H9 (cell line): ENCODE data around the gene SIGLEC11. TPM values are rescaled to one million over a fixed set of nuclear protein-coding genes. Genes with fewer than 3 reads are reported as not detected.
A peak's percentile ranks its signal among the peaks of the same experiment; 100 is the strongest.

Experiments used
- DNase-seq: peaks from one replicate; pipeline ENCODE4 v3.0.0-alpha.2; 2017
- H2AFZ ChIP-seq: one replicate; pipeline ENCODE4 v1.6.1; 2013; ENCODE audit warnings: mild to moderate bottlenecking, low read length, control low read depth, moderate library complexity
- H2AK5ac ChIP-seq: 2 replicates; pipeline ENCODE4 v1.6.1; 2013; ENCODE audit warnings: low read length, control low read depth, mixed read lengths; ENCODE audit not compliant: insufficient read length
- H2BK120ac ChIP-seq: one replicate; pipeline ENCODE4 v1.6.1; 2013; ENCODE audit warnings: low read depth, mild to moderate bottlenecking, low read length, control low read depth, inconsistent platforms; ENCODE audit not compliant: poor library complexity, severe bottlenecking
- H2BK12ac ChIP-seq: 2 replicates; pipeline ENCODE4 v1.6.1; 2013; ENCODE audit warnings: low read length, control low read depth, mixed read lengths, low read depth; ENCODE audit not compliant: insufficient read length
- H2BK15ac ChIP-seq: 2 replicates; pipeline ENCODE4 v1.6.1; 2013; ENCODE audit warnings: low read depth, low read length, control low read depth
- H2BK20ac ChIP-seq: one replicate; pipeline ENCODE4 v1.6.1; 2013; ENCODE audit warnings: low read depth, mild to moderate bottlenecking, low read length, control low read depth, inconsistent platforms; ENCODE audit not compliant: poor library complexity, severe bottlenecking
- H2BK5ac ChIP-seq: 2 replicates; pipeline ENCODE4 v1.6.1; 2013; ENCODE audit warnings: low read length, control low read depth, mixed read lengths; ENCODE audit not compliant: insufficient read length
- H3K14ac ChIP-seq: 2 replicates; pipeline ENCODE4 v1.6.1; 2013; ENCODE audit warnings: low read length, control low read depth; ENCODE audit not compliant: insufficient read depth
- H3K18ac ChIP-seq: 2 replicates; pipeline ENCODE4 v1.6.1; 2013; ENCODE audit warnings: low read depth, mild to moderate bottlenecking, mixed read lengths, low read length, control low read depth; ENCODE audit not compliant: insufficient read length
- H3K23ac ChIP-seq: 2 replicates; pipeline ENCODE4 v1.6.1; 2013; ENCODE audit warnings: low read length, control low read depth, mixed read lengths, low read depth; ENCODE audit not compliant: insufficient read length
- H3K23me2 ChIP-seq: 2 replicates; pipeline ENCODE4 v1.6.1; 2013; ENCODE audit warnings: low read depth, mild to moderate bottlenecking, mixed read lengths, low read length, control low read depth; ENCODE audit not compliant: insufficient read length, poor library complexity, severe bottlenecking
- H3K27ac ChIP-seq: 2 replicates; pipeline ENCODE4 v1.5.1; 2013; ENCODE audit warnings: low read length, control low read depth, mixed read lengths, low read depth; ENCODE audit not compliant: insufficient read length
- H3K27me3 ChIP-seq: 2 replicates; pipeline ENCODE4 v1.6.1; 2013; ENCODE audit warnings: low read length, control low read depth, inconsistent platforms; ENCODE audit not compliant: insufficient read depth
- H3K4ac ChIP-seq: 2 replicates; pipeline ENCODE4 v1.6.1; 2013; ENCODE audit warnings: low read depth, mild to moderate bottlenecking, control low read depth, inconsistent platforms, low read length, moderate library complexity
- H3K4me1 ChIP-seq: 2 replicates; pipeline ENCODE4 v1.6.1; 2013; ENCODE audit warnings: low read length, control low read depth, inconsistent platforms; ENCODE audit not compliant: insufficient read depth
- H3K4me2 ChIP-seq: 2 replicates; pipeline ENCODE4 v1.6.1; 2013; ENCODE audit warnings: low read length, control low read depth, mixed read lengths; ENCODE audit not compliant: insufficient read length, insufficient read depth
- H3K56ac ChIP-seq: 2 replicates; pipeline ENCODE4 v1.6.1; 2013; ENCODE audit warnings: low read depth, mild to moderate bottlenecking, mixed read lengths, low read length, control low read depth; ENCODE audit not compliant: insufficient read length
- H3K79me1 ChIP-seq: 2 replicates; pipeline ENCODE4 v1.6.1; 2013; ENCODE audit warnings: low read depth, mild to moderate bottlenecking, moderate library complexity, low read length, control low read depth, inconsistent platforms; ENCODE audit not compliant: insufficient read depth, poor library complexity, severe bottlenecking
- H3K79me2 ChIP-seq: 2 replicates; pipeline ENCODE4 v1.6.1; 2013; ENCODE audit warnings: low read length, control low read depth, inconsistent platforms; ENCODE audit not compliant: insufficient read depth
- H3K9ac ChIP-seq: 2 replicates; pipeline ENCODE4 v1.6.1; 2013; ENCODE audit warnings: low read length, control low read depth, mixed read lengths; ENCODE audit not compliant: insufficient read length; ENCODE audit errors: extremely low read depth
- H3K9me3 ChIP-seq: one replicate; pipeline ENCODE4 v1.6.1; 2013; ENCODE audit warnings: low read depth, low read length, inconsistent platforms; ENCODE audit not compliant: control insufficient read depth
- H3T11ph ChIP-seq: one replicate; pipeline ENCODE4 v1.6.1; 2013; ENCODE audit warnings: mild to moderate bottlenecking, low read length, control low read depth, inconsistent platforms
- H4K20me1 ChIP-seq: one replicate; pipeline ENCODE4 v1.6.1; 2013; ENCODE audit not compliant: control insufficient read depth, insufficient read length, insufficient read depth
- H4K5ac ChIP-seq: 2 replicates; pipeline ENCODE4 v1.6.1; 2013; ENCODE audit warnings: low read depth, mild to moderate bottlenecking, mixed read lengths, low read length, control low read depth; ENCODE audit not compliant: insufficient read length
- H4K8ac ChIP-seq: replicated peaks from 2 replicates; pipeline ENCODE4 v1.6.1; 2013; ENCODE audit warnings: low read length, control low read depth, mixed read lengths, low read depth; ENCODE audit not compliant: insufficient read length
- H4K91ac ChIP-seq: 2 replicates; pipeline ENCODE4 v1.6.1; 2013; ENCODE audit warnings: low read depth, mild to moderate bottlenecking, moderate library complexity, mixed read lengths, low read length, control low read depth; ENCODE audit not compliant: insufficient read length
- H3K27ac Mint-ChIP-seq, 3 experiments: 2 replicates in 2 of 3; 3 replicates in 1 of 3; pipeline ENCODE4 v1.8.0; 2020 to 2021; ENCODE audit warnings: mixed read lengths in 3 of 3, mild to moderate bottlenecking in 1 of 3, moderate library complexity in 1 of 3
- H3K27me3 Mint-ChIP-seq: 2 replicates; pipeline ENCODE4 v1.8.0; 2021; ENCODE audit warnings: low read depth, mild to moderate bottlenecking, moderate library complexity, mixed read lengths
- H3K36me3 Mint-ChIP-seq, 3 experiments: 2 replicates in 2 of 3; 3 replicates in 1 of 3; pipeline ENCODE4 v1.8.0; 2020 to 2021; ENCODE audit warnings: low read depth in 3 of 3, mixed read lengths in 3 of 3; ENCODE audit not compliant: insufficient read depth in 1 of 3
- H3K4me1 Mint-ChIP-seq, 2 experiments: 2 replicates each; pipeline ENCODE4 v1.8.0; 2020; ENCODE audit warnings: mixed read lengths in 2 of 2
- H3K4me3 Mint-ChIP-seq, 2 experiments: 2 replicates in 1 of 2; 3 replicates in 1 of 2; pipeline ENCODE4 v1.8.0; 2020 to 2021; ENCODE audit warnings: mild to moderate bottlenecking in 2 of 2, mixed read lengths in 2 of 2, moderate library complexity in 1 of 2
- H3K9me3 Mint-ChIP-seq, 2 experiments: 2 replicates in 1 of 2; 3 replicates in 1 of 2; pipeline ENCODE4 v1.8.0; 2020; ENCODE audit warnings: mild to moderate bottlenecking in 2 of 2, mixed read lengths in 2 of 2, moderate library complexity in 1 of 2
- CTCF ChIP-seq: fragments of 200-600 bp; sonication (generic); conservative IDR thresholded peaks from 3 replicates; pipeline ENCODE4 v1.8.0; 2021; ENCODE audit warnings: antibody characterized with exemption, mild to moderate bottlenecking
- WGBS: extraction: QIAGEN DNeasy Blood & Tissue Kit; methylation state at CpG from one replicate; pipeline ENCODE4 v1.1.7; 2013; ENCODE audit warnings: missing lambda C conversion rate, low lambda C conversion rate, mixed read lengths; ENCODE audit not compliant: insufficient read length; ENCODE audit errors: extremely low coverage; 5-methylcytosine and 5-hydroxymethylcytosine counted together
- total RNA-seq: library from RNA; stranded (reverse); gene quantifications from 2 replicates; pipeline ENCODE4 v1.2.1, GENCODE V29; 2021

The SIGLEC11 gene
- total RNA-seq, 1 experiment from 2014 or later: not detected

GRCh38 chr19:49939721-49940481 lies 21.1 kb downstream of the SIGLEC11 start:
- no peak overlapping the region for H2BK12ac ChIP-seq
- Mint-ChIP-seq H3K4me1 (no peaks in the 10 kb centered on the region), H3K9me3 (no peaks in the 10 kb centered on the region), H3K27ac (no peak overlapping the region), H3K27me3 (peaks cover 15% of the 10 kb centered on the region), H3K4me3 (no peak overlapping the region), H3K36me3 (no peaks in the 10 kb centered on the region)
- no peak overlapping the region for H3K4ac ChIP-seq
- H3K56ac ChIP-seq: no peak overlapping the region
- H2AK5ac ChIP-seq: no peak overlapping the region
- H3K14ac ChIP-seq: no peak overlapping the region
- no peak overlapping the region for H4K91ac ChIP-seq
- no peaks in the 10 kb centered on the region for H3K79me2 ChIP-seq
- H3K23me2 ChIP-seq: no peaks in the 10 kb centered on the region
- H2BK5ac ChIP-seq: no peak overlapping the region
- peak; percentile 40; the same call in 2 of the 3 replicates for TF ChIP-seq CTCF
- H4K5ac ChIP-seq: no peak overlapping the region
- no peak overlapping the region for H3K4me2 ChIP-seq
- H2BK15ac ChIP-seq: no peak overlapping the region
- H3K23ac ChIP-seq: no peak overlapping the region
- H3K27me3 ChIP-seq: no peaks in the 10 kb centered on the region
- no peak overlapping the region for H3T11ph ChIP-seq
- H3K27ac ChIP-seq: no peak overlapping the region
- H3K79me1 ChIP-seq: no peaks in the 10 kb centered on the region
- H2AFZ ChIP-seq: no peak overlapping the region
- no peak overlapping the region for H3K18ac ChIP-seq
- H2BK120ac ChIP-seq: no peak overlapping the region
- H4K8ac ChIP-seq: no peak overlapping the region
- H2BK20ac ChIP-seq: no peak overlapping the region
- H3K4me1 ChIP-seq: no peaks in the 10 kb centered on the region
- no CpG with 5 or more reads among the region's 7 CpGs for WGBS
- no peaks in the 10 kb centered on the region for H4K20me1 ChIP-seq
- no peak for DNase-seq
- no peaks in the 10 kb centered on the region for H3K9me3 ChIP-seq
- no peak overlapping the region for H3K9ac ChIP-seq
